Measurements from ENCODE around the gene AXL. TPM values are rescaled to one million over a fixed set of nuclear protein-coding genes. Genes with fewer than 3 reads are reported as not detected.
"Not testable (repeated sequence)": the region's sequence is repeated elsewhere in the genome, so short reads cannot be mapped to it uniquely, and the experiment has no call there.

AXL gene
- polyA plus RNA-seq, 4 donors, result 30.0 to 55.5 (median 35.7) TPM

DNA sequence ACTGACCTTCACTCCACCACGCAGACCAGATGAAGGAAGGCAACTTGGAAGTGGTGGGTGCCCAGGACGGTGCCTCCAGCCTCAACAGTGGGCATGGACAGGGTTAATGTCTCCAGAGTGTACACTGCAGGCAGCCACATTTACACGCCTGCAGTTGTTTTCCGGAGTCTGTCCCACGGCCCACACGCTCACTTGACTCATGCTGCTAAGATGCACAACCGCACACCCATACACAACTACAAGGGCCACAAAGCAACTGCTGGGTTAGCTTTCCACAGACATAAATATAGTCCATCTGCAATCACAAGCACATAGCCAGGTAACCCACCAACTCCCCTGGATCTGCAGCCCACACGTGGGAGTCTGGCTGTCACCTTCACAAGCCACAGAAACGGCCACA lies 12.6 kb upstream of the AXL start:
- no peak for DNase-seq (ENCODE audit: low read depth in 4 of 4, low spot score in 3 of 4)

DNA sequence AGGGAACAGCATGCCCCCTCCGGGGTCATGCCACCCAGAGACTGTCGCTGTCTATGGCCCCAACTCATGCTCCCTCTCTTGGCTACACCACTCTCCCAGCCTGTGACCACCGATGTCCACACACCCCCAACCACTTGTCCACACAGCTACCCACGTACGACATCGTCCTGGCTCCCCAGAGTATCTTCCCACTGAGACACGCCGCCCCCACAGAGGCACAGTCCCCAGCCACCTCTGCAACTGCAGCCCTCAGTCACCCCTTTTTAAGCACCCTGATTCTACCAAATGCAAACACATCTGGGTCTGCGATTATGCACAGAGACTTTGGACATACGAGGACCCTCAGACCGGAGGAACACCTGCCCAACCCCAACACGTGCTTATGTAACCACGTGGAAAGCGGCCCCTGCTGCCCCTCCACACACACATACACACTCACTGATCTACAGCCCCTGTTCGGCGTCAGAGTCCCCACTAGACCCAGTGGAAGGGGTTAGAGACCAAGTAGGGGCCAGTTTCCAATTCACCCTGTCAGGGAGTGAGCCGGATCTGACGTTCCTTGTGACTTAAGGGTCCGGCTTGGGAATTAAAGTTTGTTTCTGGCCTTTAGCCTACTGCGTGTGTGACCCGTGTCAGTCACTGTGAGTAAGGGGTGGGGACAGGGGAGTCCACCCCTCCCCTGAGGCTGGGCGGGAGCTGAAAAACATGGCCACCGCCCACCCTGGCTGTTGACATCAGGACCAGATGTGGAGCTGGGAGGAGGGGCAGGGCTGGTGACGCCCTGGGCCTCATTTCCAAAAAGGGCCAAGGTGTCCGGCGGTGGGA lies 11.9 kb upstream of the AXL start:
- no peak for DNase-seq (ENCODE audit: low read depth in 4 of 4, low spot score in 3 of 4)

DNA sequence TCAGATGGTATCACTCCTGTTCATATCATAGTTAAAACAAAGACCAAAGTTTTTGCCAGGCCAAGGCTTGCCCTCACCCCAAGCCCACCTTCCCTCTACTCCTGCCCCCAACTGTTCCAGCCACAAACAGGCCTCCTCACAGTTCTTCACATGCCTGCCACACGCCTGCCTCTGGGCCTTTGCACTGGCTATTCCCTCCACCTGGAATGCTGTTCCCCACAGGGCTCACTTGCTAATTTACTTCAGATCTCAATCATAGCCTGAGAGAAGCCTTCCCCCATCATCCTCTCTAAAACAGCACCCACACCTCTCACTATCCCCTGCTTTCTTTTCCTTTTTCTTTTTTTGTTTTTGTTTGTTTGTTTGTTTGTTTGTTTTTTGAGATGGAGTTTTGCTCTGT lies 4.9 kb upstream of the AXL start:
- DNase-seq (ENCODE audit: low read depth in 4 of 4, low spot score in 3 of 4), result no peak

DNA sequence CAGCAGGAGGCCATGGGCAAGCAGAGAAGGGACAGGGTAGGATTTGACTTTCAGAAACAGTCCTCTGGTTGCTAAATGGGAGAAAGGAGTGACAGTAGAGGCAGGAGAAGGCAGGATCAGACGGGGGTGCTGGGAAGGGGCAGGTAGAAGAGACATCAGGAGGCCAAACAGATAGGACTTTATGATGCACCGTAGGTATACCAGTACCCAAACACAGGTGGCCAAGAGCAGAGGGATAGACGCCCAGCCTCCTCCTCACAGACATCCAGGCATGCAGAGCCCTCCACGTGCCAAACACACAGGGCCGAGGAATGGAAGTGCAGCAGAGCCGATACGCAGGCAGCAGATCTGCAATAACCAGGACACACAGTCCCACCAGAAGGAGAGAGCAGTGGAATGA lies 1.3 kb upstream of the AXL start:
- DNase-seq (ENCODE audit: low read depth in 4 of 4, low spot score in 3 of 4), result no peak

DNA sequence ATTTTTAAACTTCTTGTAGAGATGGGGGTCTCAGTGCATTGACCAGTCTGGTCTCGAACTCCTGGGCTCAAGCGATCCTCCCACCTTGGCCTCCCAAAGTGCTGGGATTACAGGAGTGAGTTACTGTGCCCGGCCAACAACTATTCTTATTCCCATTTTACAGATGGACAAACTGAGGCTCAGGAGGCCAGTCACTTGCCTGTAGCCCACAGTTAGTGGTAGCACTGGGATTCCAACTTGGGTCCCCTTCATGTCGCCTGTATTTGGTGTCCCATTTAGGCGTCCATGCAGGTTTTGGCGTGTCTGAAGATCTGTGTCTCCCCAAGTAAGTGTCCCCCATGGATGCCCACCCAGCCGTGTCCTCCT lies 791 bp upstream of the AXL start:
- no peak for DNase-seq (ENCODE audit: low read depth in 4 of 4, low spot score in 3 of 4)

DNA sequence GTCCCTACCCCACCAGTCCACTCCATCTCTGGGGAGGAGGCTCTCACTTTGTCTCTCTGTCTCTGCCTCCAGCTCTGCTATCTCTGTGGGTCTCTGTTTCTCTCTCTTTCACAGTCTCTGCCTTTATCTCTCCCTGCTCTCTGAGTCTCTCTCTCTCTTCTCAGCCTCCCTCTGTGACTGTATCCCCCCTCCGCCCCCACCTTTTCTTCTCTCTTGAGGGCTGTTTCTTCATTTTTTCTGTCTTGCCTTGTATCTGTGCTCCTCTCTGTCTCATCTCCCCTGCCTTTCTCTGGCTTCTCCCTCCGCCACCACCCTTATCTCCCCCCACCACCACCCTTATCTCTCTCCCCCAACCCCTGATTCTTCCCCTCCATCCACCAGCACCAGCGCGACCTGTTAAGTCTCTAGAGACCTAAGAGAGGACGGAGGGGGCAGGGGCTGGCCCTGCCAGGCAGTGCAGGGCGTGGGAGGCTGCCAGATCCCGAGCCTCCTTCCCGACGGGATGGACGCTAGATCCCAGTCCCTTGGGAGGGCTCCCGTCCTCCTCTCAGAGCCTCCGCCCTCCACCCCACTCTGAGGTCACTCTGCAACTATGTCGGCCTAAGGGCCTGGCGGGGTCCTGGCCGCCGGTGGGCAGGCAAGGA lies 1.0 kb downstream of the AXL start:
- DNase-seq (ENCODE audit: low read depth in 4 of 4, low spot score in 3 of 4), result no peak

DNA sequence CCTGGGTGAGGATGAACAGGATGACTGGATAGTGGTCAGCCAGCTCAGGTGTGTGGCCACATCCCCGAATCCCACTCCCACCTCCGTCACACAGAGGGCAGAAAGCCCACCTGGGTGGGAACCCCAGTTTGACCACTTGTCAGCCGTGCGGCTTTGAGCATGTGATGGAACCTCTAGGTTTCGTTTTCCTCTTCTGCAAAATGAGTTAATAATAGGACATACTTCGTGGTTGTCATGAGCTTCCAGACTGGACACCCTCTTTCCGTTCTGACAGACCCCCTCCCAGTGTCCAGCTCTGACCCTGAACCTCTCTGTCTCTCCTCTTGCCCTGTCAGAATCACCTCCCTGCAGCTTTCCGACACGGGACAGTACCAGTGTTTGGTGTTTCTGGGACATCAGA lies 1.8 kb downstream of the AXL start:
- no peak for DNase-seq (ENCODE audit: low read depth in 4 of 4, low spot score in 3 of 4)

DNA sequence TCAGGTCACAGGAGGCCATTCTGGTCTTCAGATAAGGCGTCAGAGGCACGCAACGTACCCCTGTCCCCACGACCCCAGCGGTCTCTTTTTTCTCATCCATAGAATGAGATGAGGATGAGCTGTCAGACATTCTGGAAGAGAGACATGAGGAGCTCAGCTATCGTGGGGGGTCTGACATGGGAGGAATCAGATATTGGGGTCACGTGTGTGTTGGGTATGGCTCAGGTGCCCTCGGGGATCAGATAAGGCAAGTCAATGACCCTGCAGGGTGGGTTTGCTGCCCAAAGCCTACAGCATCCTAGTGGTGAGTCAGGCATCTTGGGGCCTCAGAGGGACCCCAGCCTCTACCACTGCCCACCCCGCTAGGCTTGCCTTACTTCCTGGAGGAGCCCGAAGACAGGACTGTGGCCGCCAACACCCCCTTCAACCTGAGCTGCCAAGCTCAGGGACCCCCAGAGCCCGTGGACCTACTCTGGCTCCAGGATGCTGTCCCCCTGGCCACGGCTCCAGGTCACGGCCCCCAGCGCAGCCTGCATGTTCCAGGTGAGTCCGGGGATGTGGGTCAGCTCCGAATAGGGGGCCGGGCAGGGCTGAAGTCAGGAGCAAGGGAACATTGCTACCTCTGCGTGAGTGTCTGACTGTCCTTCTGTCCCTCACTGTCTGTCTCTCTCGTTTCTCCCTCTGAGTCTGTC lies 2.6 kb downstream of the AXL start:
- no peak for DNase-seq (ENCODE audit: low read depth in 4 of 4, low spot score in 3 of 4)

DNA sequence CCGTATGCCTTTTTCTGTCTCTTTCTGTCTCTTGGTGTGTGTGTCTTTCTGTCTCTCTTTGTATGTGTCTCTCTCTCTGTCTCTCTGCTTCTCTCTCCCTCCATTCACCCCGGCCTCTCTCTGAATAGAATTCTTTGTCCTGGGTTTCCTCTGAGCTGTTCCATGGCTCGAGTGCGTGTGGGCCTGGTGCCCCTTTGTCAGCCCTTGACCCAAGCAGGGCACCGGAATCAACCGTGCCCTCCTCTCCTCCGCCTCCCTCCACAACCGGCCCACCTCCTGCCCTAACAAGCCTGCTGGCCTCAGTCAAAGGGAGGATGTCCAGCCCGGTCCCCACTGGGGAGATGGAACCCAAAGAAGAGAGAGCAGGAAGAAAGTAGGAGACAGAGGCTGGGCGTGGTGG lies 3.2 kb downstream of the AXL start:
- no peak for DNase-seq (ENCODE audit: low read depth in 4 of 4, low spot score in 3 of 4)

DNA sequence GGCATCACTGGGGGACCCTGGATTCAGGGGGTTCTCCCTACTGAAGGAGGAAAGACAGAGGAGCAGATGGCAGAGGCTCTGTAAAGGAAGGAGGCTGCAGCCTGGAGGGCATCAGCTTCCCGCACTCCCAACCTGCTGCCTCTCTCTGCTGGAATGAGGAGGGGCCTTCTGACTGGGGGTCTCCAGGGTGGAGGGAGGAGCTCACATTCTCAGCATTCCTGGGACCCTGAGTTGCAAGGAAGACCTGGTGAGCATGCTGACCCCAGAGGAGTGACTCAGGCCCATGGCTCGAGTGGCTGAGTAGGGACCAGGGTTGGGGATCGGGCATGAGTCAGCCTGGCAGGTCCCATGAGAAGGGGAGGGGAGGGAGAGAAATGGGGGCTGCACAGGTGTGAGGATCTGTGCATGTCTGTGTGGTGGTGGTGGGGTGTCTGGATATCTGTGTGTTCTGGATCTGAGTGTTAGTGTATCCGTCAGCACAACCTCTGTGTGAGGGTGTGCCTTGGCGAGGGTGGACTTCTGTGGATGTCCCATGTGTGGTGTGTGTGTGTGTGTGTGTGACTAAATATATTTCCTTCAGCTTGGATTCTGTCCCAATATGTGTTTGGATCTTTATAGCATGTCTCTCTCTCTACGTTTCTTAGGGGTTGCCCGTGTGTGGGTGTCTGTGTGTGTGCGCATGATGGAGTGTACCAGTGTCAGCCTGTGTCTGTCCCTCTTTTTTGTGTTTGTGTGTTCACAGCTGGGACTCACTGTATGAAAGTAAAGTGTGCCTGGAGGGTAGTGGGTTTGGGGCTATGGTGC lies 4.6 kb downstream of the AXL start:
- DNase-seq (ENCODE audit: low read depth in 4 of 4, low spot score in 3 of 4), result no peak

DNA sequence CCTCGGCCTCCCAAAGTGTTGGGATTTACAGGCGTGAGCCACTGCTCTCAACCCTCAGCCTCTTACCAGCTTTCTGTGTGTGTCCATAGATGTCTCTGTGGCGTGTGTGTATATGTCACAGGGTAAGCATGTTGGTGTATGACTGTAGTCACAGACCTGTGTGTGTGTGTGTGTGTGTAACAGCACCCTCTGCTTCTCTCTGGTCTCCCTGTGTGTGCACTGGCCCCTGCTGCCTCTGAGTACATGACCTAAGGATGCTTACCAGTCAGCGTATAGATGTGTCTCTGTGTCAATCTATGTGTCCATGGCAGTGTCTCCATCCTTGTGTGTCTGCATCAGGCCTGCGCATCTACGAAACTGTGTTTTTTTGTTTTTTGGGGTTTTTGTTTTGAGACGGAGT lies 5.6 kb downstream of the AXL start:
- no peak for DNase-seq (ENCODE audit: low read depth in 4 of 4, low spot score in 3 of 4)

DNA sequence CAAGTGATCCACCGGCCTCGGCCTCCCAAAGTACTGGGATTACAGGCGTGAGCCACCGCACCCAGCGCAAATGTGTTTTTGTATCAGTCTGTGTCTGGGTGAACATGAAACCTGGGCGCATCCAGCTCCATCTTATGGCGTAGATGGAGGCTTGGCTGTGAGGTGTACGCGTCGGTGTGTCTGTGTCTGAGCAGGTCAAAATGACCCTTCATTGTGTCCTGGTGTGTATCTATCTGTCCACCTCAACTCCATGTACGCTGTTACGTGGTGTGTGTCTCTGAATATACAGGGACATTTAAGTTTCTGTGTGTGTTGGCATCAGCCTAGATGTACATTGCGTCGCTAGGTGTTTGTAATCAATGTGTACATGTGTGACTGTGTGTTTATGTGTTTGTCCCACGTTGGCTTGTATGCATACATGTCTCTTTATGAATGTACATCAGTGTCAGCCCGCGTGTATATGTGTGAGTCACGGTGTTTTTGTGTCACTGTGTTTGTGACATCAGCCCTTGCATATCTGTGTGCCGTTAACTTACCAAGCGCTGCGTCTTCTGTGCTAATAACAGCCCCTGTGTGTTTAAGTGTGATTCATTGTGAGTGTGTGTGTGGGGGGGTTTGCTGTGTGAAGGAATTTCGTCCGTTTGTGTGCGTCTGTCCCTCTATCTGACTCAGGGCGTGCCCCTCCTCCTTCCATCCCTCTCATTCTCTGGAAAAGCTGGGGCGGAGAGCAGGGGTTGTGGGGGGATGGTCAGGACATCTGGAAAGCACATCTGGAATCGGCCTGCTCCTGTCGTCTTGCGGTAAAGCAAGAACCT lies 6.4 kb downstream of the AXL start:
- peak in 2 of 4 donors; percentile 45 to 46 for DNase-seq (ENCODE audit: low read depth in 4 of 4, low spot score in 3 of 4)

DNA sequence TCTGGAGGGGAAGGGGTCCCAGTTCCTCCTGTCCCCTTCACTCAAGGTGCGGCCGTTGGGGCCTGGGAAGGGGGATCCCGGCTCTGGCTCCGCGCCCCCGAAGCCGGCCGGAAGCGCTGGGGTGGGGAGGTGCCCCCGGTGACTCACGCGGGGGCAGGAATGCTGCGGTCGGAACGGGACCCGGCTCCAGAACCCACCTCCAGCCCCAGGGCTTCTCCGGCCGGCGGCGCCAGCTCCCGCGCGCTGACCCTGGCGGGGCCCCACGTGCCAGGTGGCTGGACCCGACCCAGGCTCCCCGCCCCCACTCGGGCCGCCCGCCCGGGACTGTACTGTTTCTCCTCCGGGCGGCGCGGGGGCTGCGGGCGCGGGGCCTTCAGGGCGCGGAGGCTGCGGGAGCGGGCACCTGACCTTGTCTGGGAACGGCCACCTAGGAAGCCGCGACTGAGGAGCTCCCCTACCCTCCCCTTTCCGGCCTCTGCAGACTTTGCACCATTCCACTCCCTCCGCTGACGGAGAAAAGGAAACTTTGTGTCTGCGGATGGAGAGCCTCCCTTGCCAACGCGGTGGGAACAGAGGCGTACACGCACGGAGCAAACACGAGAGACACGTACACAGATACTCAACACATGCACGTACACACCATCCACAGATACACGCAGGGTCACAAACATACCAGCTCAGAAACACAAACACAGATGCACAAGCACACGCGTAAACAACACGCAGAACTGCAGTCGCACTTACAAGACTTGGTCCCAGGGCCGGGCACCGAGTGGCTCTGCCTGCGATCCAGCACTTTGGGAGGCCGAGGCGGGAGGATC lies 7.2 kb downstream of the AXL start:
- DNase-seq (ENCODE audit: low read depth in 4 of 4, low spot score in 3 of 4), result peak in 1 of 4 donors; percentile 50

DNA sequence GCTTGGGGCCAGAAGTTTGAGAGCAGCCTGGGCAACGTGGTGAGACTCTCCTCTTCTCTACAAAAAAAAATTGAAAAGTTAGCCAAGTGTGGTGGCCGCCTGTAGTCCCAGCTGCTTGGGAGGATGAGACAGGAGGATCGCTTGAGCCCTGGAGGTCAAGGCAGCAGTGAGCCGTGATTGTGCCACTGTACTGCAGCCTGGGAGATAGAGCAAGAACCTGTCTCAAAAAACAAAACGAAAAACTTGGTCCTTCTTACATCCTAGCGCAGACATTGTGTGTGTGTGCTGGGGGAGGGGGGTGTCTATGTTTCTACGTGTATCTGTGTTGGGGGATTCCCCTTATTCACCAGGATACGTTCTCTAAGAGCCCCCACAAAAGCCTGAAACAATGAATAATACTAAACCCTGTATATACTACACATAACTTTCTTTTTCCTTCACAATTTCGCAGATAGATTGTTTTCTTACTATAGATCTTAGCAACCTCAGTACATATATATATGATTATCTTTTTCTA lies 7.9 kb downstream of the AXL start:
- no peak for DNase-seq (ENCODE audit: low read depth in 4 of 4, low spot score in 3 of 4)

DNA sequence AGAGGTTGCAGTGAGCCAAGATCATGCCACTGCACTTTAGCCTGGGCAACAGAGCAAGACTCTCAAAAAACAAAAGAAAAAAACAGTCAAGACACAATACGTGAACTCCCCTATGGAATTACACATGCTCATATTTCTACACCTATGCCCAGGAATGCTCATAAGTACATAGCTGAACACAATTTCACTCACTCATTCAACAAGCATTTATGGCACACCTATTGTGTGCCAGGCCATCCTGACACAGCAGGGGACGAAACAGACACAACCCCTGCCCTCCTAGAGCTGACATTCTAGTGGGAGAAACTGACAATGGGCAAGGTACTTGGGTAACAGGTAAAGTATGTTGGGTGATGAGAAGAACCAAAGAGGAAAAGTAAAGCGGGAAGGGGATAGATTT lies 9.5 kb downstream of the AXL start:
- no peak for DNase-seq (ENCODE audit: low read depth in 4 of 4, low spot score in 3 of 4)

DNA sequence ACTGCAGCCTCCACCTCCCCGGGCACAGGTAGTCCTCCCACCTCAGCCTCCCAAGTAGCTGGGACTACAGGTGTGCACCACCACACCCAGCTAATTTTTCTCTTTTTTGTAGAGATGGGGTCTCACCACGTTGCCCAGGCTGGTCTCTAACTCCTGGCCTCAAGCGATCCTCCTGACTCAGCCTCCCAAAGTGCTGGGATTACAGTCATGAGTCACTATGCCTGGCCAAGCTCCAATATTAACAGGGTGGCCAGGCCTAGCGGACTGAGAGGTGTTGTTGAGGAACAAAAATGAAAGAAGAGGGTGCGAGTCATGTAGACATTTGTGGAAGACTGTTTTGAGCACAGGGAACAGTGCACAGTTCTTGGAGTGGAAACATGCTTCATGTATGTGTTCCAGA lies 10.3 kb downstream of the AXL start:
- DNase-seq (ENCODE audit: low read depth in 4 of 4, low spot score in 3 of 4), result not testable (repeated sequence)

DNA sequence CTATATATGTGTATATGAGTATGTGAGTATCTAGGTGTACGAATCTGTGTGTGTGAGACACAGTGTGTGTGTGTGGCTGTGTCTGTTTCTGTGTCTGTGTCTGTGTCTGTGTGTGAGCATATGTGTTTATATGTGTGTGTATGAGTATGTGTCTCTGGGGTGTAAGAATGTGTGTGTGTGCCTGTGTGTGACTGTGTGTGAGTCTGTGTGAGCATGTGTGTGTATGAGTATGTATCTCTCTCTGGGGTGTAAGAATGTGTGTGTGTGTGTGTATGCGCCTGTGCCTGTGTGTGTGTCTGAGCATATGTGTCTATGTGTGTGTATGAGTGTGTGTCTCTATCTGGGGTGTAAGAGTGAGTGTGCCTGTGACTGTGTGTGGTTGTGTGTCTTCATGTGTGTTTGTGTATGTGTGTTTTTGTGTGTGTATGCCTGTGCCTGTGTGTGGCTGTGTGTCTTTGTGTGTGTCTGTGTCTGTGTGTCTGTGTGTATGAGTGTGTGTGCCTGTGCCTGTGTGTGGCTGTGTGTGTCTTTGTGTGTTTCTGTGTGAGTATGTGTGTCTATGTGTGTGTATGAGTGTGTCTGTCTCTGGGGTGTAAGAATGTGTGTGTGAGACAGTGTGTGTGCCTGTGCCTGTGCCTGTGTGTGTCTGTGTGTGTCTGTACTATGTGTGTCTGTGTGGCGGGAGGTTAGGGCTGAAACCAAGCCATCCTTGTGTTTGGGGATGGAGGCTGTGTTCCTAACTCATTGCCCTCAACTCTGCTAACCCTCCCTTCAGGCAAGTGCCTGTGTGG lies 11.2 kb downstream of the AXL start:
- DNase-seq (ENCODE audit: low read depth in 4 of 4, low spot score in 3 of 4), result no peak

DNA sequence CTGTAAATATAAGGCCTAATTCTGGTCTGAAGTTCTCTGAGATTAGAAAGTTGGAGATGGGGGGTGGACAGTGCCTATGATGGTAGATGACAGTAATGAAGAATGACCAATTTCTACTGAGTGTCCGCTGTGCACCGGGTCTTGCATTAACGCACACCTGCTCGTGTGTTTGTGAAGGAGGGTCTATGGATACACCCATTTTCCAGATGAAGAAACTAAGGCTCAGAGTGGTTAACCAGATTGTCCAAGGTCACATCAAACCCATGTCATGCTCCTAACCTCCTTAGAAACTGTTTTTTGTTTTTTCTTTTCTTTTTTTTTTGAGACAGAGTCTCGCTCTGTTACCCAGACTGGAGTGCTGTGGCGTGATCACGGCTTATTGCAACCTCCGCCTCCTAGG lies 13.7 kb downstream of the AXL start:
- DNase-seq (ENCODE audit: low read depth in 4 of 4, low spot score in 3 of 4), result no peak

Measured in left renal pelvis (tissue), 4 donors.